Dermis microvascular lymphatic vessel endothelial cell (primary cell): Measurements from ENCODE around the gene DAZ1. TPM values are rescaled to one million over a fixed set of nuclear protein-coding genes. Genes with fewer than 3 reads are reported as not detected.
"Not testable (repeated sequence)": the region's sequence is repeated elsewhere in the genome, so short reads cannot be mapped to it uniquely, and the experiment has no call there.

Source experiments
- DNase-seq, 2 donors: peaks; one replicate each; pipeline versions ENCODE4 v3.0.0 to v3.0.0-alpha.2; 2010; ENCODE audit warnings: low read depth in 2 of 2
- total RNA-seq: library from RNA; depleted of rRNA; stranded (reverse); fragments of >200 nt; gene quantifications from 2 replicates; pipeline ENCODE4 v1.2.1, GENCODE V29; 2014

DAZ1 gene
- total RNA-seq = not detected in 2 replicates

- DNase-seq = not testable (repeated sequence)
Observed at GRCh38 chrY:23198908-23199307, at the start of gene DAZ1. TSS of gene DAZ1 (minus strand) at chrY:23199008. CDS start at chrY:23198800, 208 bp downstream.

- not testable (repeated sequence) for DNase-seq
Observed at GRCh38 chrY:23219233-23219632, 20.4 kb upstream of the DAZ1 start, which contains the start of gene DAZ2. TSS of gene DAZ2 (plus strand) at chrY:23219533. CDS start at chrY:23219741, 208 bp downstream.

GRCh38 chrY:23210681-23211080 is 11.9 kb upstream of the DAZ1 start:
- not testable (repeated sequence) for DNase-seq

GRCh38 chrY:23209802-23210495 is 11.1 kb upstream of the DAZ1 start:
- DNase-seq = not testable (repeated sequence)

- DNase-seq = not testable (repeated sequence)
Observed at GRCh38 chrY:23207455-23207854, 8.6 kb upstream of the DAZ1 start.

Other genes with a start within 250 kb of the DAZ1 start
- not detected in 2 replicates for gene BPY2, start 214.7 kb downstream of the DAZ1 start, total RNA-seq
- gene DAZ2, start 20.5 kb upstream of the DAZ1 start, total RNA-seq = not detected in 2 replicates